ENCODE data around the gene SLC14A1. TPM values are rescaled to one million over a fixed set of nuclear protein-coding genes. Genes with fewer than 3 reads are reported as not detected.

SLC14A1 gene
- total RNA-seq, 2 donors from 2014 or later = 0.32 to 0.52 TPM

- DNase-seq = no peak
- Histone ChIP-seq H3K4me3 (no peak overlapping the region), H3K9me3 (no peaks in the 10 kb centered on the region), H3K27me3 (no peaks in the 10 kb centered on the region), H3K9ac (ENCODE audit: low read depth in 2 of 2, low read length in 2 of 2) (no peak overlapping the region), H3K4me1 (no peaks in the 10 kb centered on the region), H3K27ac (no peak overlapping the region), H3K36me3 (no peaks in the 10 kb centered on the region)
- no peak for TF ChIP-seq CTCF (IDR thresholded peaks at IDR 0.05)
- intact Hi-C loops (cut with DNase I) = no loop called here
Observed at GRCh38 chr18:45745817-45746461, 22.0 kb downstream of the SLC14A1 start.

- Histone ChIP-seq H3K4me1 (no peaks in the 10 kb centered on the region), H3K27ac (no peak overlapping the region), H3K9ac (ENCODE audit: low read depth in 2 of 2, low read length in 2 of 2) (no peak overlapping the region), H3K9me3 (no peaks in the 10 kb centered on the region), H3K4me3 (no peak overlapping the region), H3K27me3 (no peaks in the 10 kb centered on the region), H3K36me3 (no peaks in the 10 kb centered on the region)
- TF ChIP-seq CTCF (IDR thresholded peaks at IDR 0.05) = no peak
- intact Hi-C loops (cut with DNase I) = no loop called here
- no peak for DNase-seq
Observed at GRCh38 chr18:45748501-45748900, 24.5 kb downstream of the SLC14A1 start.

GRCh38 chr18:45749918-45750689 is 26.1 kb downstream of the SLC14A1 start:
- H3K36me3 ChIP-seq = no peaks in the 10 kb centered on the region
- TF ChIP-seq CTCF (IDR thresholded peaks at IDR 0.05) = no peak
- H3K4me1 ChIP-seq = no peaks in the 10 kb centered on the region
- no peak for DNase-seq
- no peak overlapping the region for H3K27ac ChIP-seq
- intact Hi-C loops (cut with DNase I) = no loop called here
- no peak overlapping the region for H3K9ac ChIP-seq (ENCODE audit: low read depth in 2 of 2, low read length in 2 of 2)
- no peaks in the 10 kb centered on the region for H3K9me3 ChIP-seq
- no peaks in the 10 kb centered on the region for H3K27me3 ChIP-seq
- H3K4me3 ChIP-seq = no peak overlapping the region

GRCh38 chr18:45751766-45752165 is 27.8 kb downstream of the SLC14A1 start:
- TF ChIP-seq CTCF (IDR thresholded peaks at IDR 0.05) = no peak
- no peaks in the 10 kb centered on the region for H3K4me1 ChIP-seq
- intact Hi-C loops (cut with DNase I) = no loop called here
- H3K4me3 ChIP-seq = no peak overlapping the region
- H3K27ac ChIP-seq = no peak overlapping the region
- DNase-seq = no peak
- H3K9me3 ChIP-seq = no peaks in the 10 kb centered on the region
- H3K27me3 ChIP-seq = no peaks in the 10 kb centered on the region
- H3K9ac ChIP-seq (ENCODE audit: low read depth in 2 of 2, low read length in 2 of 2) = no peak overlapping the region
- H3K36me3 ChIP-seq = no peaks in the 10 kb centered on the region

GRCh38 chr18:45752681-45753080 is 28.7 kb downstream of the SLC14A1 start:
- no peak overlapping the region for H3K27ac ChIP-seq
- no peak overlapping the region for H3K4me3 ChIP-seq
- intact Hi-C loops (cut with DNase I) = no loop called here
- no peak for TF ChIP-seq CTCF (IDR thresholded peaks at IDR 0.05)
- H3K9me3 ChIP-seq = no peaks in the 10 kb centered on the region
- H3K4me1 ChIP-seq = no peaks in the 10 kb centered on the region
- no peaks in the 10 kb centered on the region for H3K36me3 ChIP-seq
- H3K27me3 ChIP-seq = no peaks in the 10 kb centered on the region
- no peak for DNase-seq
- H3K9ac ChIP-seq (ENCODE audit: low read depth in 2 of 2, low read length in 2 of 2) = no peak overlapping the region
